GM13977 (cell line): ENCODE results near the gene SLX4IP.

Experiments
- DNase-seq: peaks from one replicate; pipeline ENCODE4 v3.0.0; 2012; ENCODE audit warnings: low spot score
- in situ Hi-C: fragments of 300-500 bp; cut with MboI; formaldehyde crosslinking; loops from one replicate; pipeline ENCODE4 v1.12.0; 2022; ENCODE audit warnings: low sequenced_read_pairs, low pct_unique_long_range_greater_than_20kb, mixed read lengths, inconsistent platforms; ENCODE audit not compliant: unreplicated experiment
- TF ChIP-seq, protein P1 (sequence below): IDR thresholded peaks from 2 replicates; pipeline ENCODE4 v1.5.1; 2012; ENCODE audit warnings: mild to moderate bottlenecking, control low read depth; ENCODE audit not compliant: insufficient read depth; ENCODE audit errors: extremely low read depth, missing control alignments

Gene SLX4IP

DNA sequence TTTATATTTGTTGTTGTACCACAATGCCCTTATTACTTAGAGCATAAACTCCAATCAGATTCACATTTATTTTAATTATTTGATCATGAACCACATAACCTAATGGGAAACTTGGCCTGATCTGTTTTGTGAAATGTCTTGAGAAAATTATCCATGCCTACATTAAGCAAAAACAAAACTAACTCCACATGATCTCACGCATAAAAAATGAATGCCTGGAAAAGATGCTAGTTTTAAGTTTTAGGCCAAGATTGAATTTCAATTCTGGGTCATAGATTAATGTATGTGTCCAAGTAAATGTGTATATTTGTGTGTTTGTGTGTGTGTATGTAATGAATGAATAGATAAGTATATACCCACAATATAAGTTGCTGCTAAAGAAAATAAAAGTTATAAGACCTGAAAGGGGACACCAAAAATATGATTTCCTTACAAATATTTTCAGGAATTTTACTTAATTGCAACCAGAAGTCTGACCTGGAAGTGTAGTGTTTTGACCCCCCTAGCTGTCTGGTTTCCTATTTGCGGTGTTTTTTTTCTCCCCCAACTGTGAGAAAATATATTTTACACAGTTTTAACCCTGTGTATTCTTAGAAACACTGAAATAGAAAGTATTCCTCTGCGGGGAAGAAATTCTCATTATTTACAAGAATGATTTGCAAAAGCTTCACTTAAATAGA lies 141.4 kb downstream of the SLX4IP start:
- TF ChIP-seq, protein P1, sequence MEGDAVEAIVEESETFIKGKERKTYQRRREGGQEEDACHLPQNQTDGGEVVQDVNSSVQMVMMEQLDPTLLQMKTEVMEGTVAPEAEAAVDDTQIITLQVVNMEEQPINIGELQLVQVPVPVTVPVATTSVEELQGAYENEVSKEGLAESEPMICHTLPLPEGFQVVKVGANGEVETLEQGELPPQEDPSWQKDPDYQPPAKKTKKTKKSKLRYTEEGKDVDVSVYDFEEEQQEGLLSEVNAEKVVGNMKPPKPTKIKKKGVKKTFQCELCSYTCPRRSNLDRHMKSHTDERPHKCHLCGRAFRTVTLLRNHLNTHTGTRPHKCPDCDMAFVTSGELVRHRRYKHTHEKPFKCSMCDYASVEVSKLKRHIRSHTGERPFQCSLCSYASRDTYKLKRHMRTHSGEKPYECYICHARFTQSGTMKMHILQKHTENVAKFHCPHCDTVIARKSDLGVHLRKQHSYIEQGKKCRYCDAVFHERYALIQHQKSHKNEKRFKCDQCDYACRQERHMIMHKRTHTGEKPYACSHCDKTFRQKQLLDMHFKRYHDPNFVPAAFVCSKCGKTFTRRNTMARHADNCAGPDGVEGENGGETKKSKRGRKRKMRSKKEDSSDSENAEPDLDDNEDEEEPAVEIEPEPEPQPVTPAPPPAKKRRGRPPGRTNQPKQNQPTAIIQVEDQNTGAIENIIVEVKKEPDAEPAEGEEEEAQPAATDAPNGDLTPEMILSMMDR = no peak
- in situ Hi-C loops = no loop called here
- DNase-seq = no peak

DNA sequence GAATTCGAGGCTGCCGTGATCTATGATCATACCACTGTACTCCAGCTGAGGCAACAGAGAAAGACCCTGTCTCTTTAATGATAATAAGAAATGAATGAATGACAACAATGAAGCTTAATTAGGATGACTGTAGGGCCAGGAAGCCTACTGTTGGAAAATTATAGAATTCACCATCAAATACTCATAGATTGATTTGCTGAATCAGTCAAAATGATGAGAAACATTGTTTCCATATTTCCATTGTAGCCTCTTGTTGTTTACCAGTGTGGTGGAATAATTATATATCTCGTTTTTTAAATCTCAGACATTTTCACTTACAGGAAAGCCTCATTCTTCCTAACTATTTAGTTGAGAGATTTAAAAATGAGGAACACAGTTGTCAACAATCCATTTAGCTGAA lies 142.5 kb downstream of the SLX4IP start:
- no peak for DNase-seq
- TF ChIP-seq, protein P1 = no peak
- in situ Hi-C loops = no loop called here

DNA sequence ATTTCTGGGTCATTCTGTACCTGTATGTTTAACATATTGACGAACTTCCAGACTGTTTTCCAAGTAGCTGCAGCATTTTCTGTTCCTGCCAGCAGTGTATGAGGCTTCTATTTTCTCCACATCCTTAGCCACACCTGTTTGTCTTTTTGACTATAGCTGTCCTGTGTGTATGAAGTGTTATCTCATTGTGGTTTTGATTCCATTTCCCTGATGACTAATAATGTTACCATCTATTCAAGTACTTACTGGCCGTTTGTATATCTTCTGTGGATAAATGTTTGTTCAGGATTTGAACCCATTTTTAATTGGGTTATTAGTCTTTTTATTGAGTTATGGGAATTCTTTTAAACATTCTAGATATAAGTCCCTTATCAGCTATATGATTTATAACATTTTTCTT lies 143.5 kb downstream of the SLX4IP start:
- DNase-seq = no peak
- in situ Hi-C loops = no loop called here
- TF ChIP-seq, protein P1 = no peak

DNA sequence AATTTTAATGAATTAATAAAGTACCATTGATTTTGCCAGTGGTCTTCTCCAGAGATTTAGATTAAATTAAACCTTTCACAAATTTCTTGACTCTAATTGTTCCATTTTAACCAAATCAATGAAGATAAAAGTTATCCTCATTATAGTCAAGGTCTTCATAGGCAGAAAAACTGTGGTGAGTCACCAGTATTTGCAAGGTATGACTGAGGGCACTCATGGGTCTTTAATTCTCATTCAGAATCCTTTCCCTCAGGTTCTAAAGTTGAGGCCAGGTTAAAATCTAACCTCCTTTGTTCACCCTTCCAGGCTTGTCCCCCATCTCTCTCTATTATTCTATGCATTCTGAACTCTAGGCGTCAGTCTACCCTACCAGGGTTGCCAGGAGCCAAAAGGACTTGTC lies 144.8 kb downstream of the SLX4IP start:
- in situ Hi-C loops = no loop called here
- TF ChIP-seq, protein P1 = no peak
- DNase-seq = no peak

DNA sequence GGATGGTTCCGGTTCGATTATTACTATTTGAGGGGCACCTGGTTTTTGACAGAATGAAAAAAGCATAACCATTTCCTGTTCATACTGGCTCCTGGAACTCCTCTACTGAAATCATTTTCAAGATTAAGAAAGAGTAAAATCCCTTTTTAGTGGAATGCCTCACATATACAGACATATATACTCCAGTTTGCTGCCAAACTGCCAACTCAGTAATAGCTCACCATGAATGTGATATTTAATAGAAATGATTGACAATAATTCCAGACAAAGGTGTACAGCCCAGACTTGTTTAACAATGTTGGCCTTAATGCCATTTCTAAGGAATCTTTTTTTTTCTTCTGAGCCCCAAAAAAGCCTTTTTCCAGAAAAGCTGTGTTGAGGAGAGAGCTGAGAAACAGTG lies 145.6 kb downstream of the SLX4IP start:
- TF ChIP-seq, protein P1 = no peak
- in situ Hi-C loops = no loop called here
- no peak for DNase-seq

DNA sequence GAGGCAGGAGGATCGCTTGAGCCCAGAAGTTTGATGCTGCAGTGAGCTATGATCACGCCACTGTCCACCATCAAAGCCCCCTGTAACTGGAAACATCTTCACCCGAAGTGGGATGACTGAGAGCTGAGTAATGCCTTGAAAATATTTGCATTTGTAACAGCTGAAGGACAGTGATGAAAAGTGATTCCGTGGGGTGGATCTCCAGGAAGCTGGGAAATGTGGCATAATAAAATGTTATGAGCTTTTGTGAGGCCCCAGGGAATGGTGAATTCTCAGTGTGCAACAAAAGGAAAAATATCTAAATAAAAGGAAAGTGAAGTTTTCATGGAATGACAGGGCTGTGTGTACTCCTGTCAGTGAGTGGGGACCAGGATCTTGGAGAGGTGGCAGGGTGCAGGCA lies 146.7 kb downstream of the SLX4IP start:
- in situ Hi-C loops = no loop called here
- DNase-seq = no peak
- TF ChIP-seq, protein P1 = no peak
